ENCODE data around the gene BLM.

GRCh38 chr15:90862487-90862886, 145.3 kb downstream of the BLM start:
- TF ChIP-seq CTCF (conservative IDR thresholded peaks at IDR 0.05; ENCODE audit: low read length) (no peak), EZH2phosphoT487 (IDR thresholded peaks at IDR 0.05; ENCODE audit: borderline replicate concordance) (no peak)
